OCI-LY1 (cell line): ENCODE results near the gene MLLT3.

ENCODE experiments used
- H2AFZ ChIP-seq: fragments of 200-600 bp; sonication (generic), shearing (Covaris generic); 2 replicates; pipeline ENCODE4 v1.6.0; 2014; ENCODE audit warnings: antibody characterized with exemption, mild to moderate bottlenecking, low read length
- H3F3A ChIP-seq: fragments of 200-600 bp; sonication (generic), shearing (Covaris generic); 2 replicates; pipeline ENCODE4 v1.6.0; 2014; ENCODE audit warnings: mild to moderate bottlenecking, antibody characterized with exemption, low read length, moderate library complexity; ENCODE audit not compliant: insufficient read depth
- H3K27ac ChIP-seq: fragments of 200-600 bp; sonication (generic); 2 replicates; pipeline ENCODE4 v1.5.1; 2014; ENCODE audit warnings: low read length, mixed run types, mild to moderate bottlenecking, low read depth; ENCODE audit not compliant: poor library complexity, severe bottlenecking
- H3K27me3 ChIP-seq: fragments of 200-600 bp; sonication (generic); 2 replicates; pipeline ENCODE4 v1.6.0; 2014; ENCODE audit warnings: antibody characterized with exemption, mild to moderate bottlenecking, low read length, moderate library complexity; ENCODE audit not compliant: insufficient read depth
- H3K36me3 ChIP-seq: fragments of 200-600 bp; sonication (generic); 2 replicates; pipeline ENCODE4 v1.6.1; 2014; ENCODE audit warnings: mild to moderate bottlenecking, antibody characterized with exemption, low read length, moderate library complexity, mixed read lengths; ENCODE audit not compliant: insufficient read depth
- H3K4me1 ChIP-seq: fragments of 200-600 bp; sonication (generic); 2 replicates; pipeline ENCODE4 v1.5.1; 2014; ENCODE audit warnings: mild to moderate bottlenecking, low read length, moderate library complexity; ENCODE audit not compliant: insufficient read depth, severe bottlenecking
- H3K4me2 ChIP-seq: fragments of 200-600 bp; sonication (generic), shearing (Covaris generic); 2 replicates; pipeline ENCODE4 v1.6.1; 2014; ENCODE audit warnings: low read length
- H3K4me3 ChIP-seq: fragments of 200-600 bp; sonication (generic); 2 replicates; pipeline ENCODE4 v1.5.1; 2014; ENCODE audit warnings: low read length, low read depth, mild to moderate bottlenecking, mixed read lengths; ENCODE audit not compliant: poor library complexity, severe bottlenecking
- H3K79me2 ChIP-seq: fragments of 200-600 bp; shearing (Covaris generic); 2 replicates; pipeline ENCODE4 v1.6.1; 2016; ENCODE audit warnings: mixed run types, low read length, mixed read lengths; ENCODE audit not compliant: insufficient read depth
- H3K9ac ChIP-seq: fragments of 200-600 bp; sonication (generic), shearing (Covaris generic); 2 replicates; pipeline ENCODE4 v1.6.1; 2014; ENCODE audit warnings: mild to moderate bottlenecking, low read length, mixed read lengths
- H3K9me2 ChIP-seq: fragments of 200-600 bp; sonication (generic), shearing (Covaris generic); 2 replicates; pipeline ENCODE4 v1.6.1; 2014; ENCODE audit warnings: low read depth, mild to moderate bottlenecking, low read length, mixed read lengths
- H3K9me3 ChIP-seq: fragments of 200-600 bp; shearing (Covaris generic); 2 replicates; pipeline ENCODE4 v1.6.1; 2014; ENCODE audit warnings: low read length, mixed read lengths
- H4K20me1 ChIP-seq: fragments of 200-600 bp; sonication (generic), shearing (Covaris generic); 2 replicates; pipeline ENCODE4 v1.6.0; 2016; ENCODE audit warnings: mild to moderate bottlenecking, low read length; ENCODE audit not compliant: insufficient read depth
- CTCF ChIP-seq: fragments of 200-600 bp; sonication (generic), shearing (Covaris generic); IDR thresholded peaks from 2 replicates; pipeline ENCODE4 v1.5.1; 2017; ENCODE audit warnings: mild to moderate bottlenecking, antibody characterized with exemption, low read length, moderate library complexity, mixed read lengths
- EZH2 ChIP-seq: fragments of 200-600 bp; sonication (generic), shearing (Covaris generic); IDR thresholded peaks from 2 replicates; pipeline ENCODE4 v1.8.0; 2017; ENCODE audit warnings: borderline replicate concordance, mixed run types, mild to moderate bottlenecking, antibody characterized with exemption, low read length, moderate library complexity, mixed read lengths

MLLT3 gene

GRCh38 chr9:20570087-20570486 is 52.2 kb downstream of the MLLT3 start:
- Histone ChIP-seq H3K27me3 (no peaks in the 10 kb centered on the region), H2AFZ (no peak overlapping the region), H3F3A (no peaks in the 10 kb centered on the region), H3K4me1 (no peaks in the 10 kb centered on the region), H3K27ac (no peak overlapping the region), H3K4me2 (no peak overlapping the region), H3K79me2 (no peaks in the 10 kb centered on the region), H3K9me3 (no peaks in the 10 kb centered on the region), H3K4me3 (no peak overlapping the region), H4K20me1 (no peaks in the 10 kb centered on the region), H3K9me2 (no peaks in the 10 kb centered on the region), H3K36me3 (no peaks in the 10 kb centered on the region), H3K9ac (no peak overlapping the region)
- no peak for TF ChIP-seq EZH2
- no peak for TF ChIP-seq CTCF

DNA sequence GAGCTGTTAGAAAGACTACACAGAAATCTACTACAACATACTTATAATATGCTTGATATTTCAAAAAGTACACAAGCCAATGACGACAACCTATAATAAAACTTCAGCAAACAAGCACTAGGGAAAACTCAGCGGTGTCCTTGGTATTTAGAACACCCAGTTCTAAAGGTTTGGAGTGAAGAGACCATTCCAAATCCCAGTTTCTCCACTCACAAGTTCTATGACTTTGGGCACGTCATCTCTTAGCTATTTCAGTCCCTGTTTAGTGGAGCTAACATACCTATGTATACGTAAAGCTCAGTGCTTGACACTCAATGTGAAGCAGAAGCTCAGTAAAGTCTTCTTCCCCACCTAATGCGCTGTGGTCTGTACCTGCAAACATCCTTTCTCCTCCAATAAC is 52.8 kb downstream of the MLLT3 start:
- Histone ChIP-seq H3K36me3 (no peaks in the 10 kb centered on the region), H3K27ac (no peak overlapping the region), H3K9ac (no peak overlapping the region), H3K9me3 (no peaks in the 10 kb centered on the region), H3K27me3 (no peaks in the 10 kb centered on the region), H3K9me2 (no peaks in the 10 kb centered on the region), H4K20me1 (no peaks in the 10 kb centered on the region), H3K4me3 (no peak overlapping the region), H3F3A (no peaks in the 10 kb centered on the region), H2AFZ (no peak overlapping the region), H3K4me2 (no peak overlapping the region), H3K79me2 (no peaks in the 10 kb centered on the region), H3K4me1 (no peaks in the 10 kb centered on the region)
- TF ChIP-seq CTCF = no peak
- no peak for TF ChIP-seq EZH2

- Histone ChIP-seq H3F3A (no peaks in the 10 kb centered on the region), H3K27me3 (no peaks in the 10 kb centered on the region), H2AFZ (no peak overlapping the region), H3K4me1 (no peaks in the 10 kb centered on the region), H3K36me3 (no peaks in the 10 kb centered on the region), H3K9me3 (no peaks in the 10 kb centered on the region), H4K20me1 (no peaks in the 10 kb centered on the region), H3K4me3 (no peak overlapping the region), H3K27ac (no peak overlapping the region), H3K79me2 (no peaks in the 10 kb centered on the region), H3K9ac (no peak overlapping the region), H3K9me2 (no peaks in the 10 kb centered on the region), H3K4me2 (no peak overlapping the region)
- TF ChIP-seq EZH2 = no peak
- TF ChIP-seq CTCF = no peak
Observed at GRCh38 chr9:20568400-20568799, 53.9 kb downstream of the MLLT3 start.
